LNCaP clone FGC (cell line): Measurements from ENCODE around the gene ZNF470.

Experiments used
- DNase-seq: peaks from one replicate; pipeline ENCODE4 v3.0.0-alpha.2; 2011; ENCODE audit warnings: low read depth
- H3K4me3 ChIP-seq: 2 replicates; pipeline ENCODE4 v1.5.1; 2011; ENCODE audit warnings: mild to moderate bottlenecking, low read depth, low read length, control low read depth
- TF ChIP-seq, protein P1 (sequence below): IDR thresholded peaks from 2 replicates; pipeline ENCODE4 v1.5.1; 2012; ENCODE audit warnings: mild to moderate bottlenecking; ENCODE audit not compliant: control insufficient read depth, insufficient read depth; ENCODE audit errors: extremely low read depth

ZNF470 gene

DNA sequence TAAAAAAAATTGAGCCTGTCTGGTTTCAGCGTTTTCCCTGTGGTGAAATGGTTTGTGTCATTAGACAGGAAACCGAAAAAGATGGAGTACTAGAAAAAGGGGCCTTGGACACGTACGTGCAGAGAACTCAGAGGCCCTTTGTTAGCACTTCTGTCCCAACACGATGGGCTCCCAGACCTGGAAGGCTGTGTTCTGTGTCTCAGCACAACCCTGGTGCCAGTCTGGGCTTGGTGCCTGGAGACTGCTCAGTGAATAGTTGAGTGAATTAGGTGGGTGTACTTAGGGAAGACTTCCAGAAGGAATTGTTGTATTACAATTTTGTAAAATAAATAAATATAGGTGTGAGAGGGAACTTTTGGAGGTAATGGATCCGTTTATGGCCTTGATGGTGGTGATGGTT is 36.6 kb downstream of the ZNF470 start:
- no peak overlapping the region for H3K4me3 ChIP-seq
- DNase-seq, result no peak
- TF ChIP-seq, protein P1, sequence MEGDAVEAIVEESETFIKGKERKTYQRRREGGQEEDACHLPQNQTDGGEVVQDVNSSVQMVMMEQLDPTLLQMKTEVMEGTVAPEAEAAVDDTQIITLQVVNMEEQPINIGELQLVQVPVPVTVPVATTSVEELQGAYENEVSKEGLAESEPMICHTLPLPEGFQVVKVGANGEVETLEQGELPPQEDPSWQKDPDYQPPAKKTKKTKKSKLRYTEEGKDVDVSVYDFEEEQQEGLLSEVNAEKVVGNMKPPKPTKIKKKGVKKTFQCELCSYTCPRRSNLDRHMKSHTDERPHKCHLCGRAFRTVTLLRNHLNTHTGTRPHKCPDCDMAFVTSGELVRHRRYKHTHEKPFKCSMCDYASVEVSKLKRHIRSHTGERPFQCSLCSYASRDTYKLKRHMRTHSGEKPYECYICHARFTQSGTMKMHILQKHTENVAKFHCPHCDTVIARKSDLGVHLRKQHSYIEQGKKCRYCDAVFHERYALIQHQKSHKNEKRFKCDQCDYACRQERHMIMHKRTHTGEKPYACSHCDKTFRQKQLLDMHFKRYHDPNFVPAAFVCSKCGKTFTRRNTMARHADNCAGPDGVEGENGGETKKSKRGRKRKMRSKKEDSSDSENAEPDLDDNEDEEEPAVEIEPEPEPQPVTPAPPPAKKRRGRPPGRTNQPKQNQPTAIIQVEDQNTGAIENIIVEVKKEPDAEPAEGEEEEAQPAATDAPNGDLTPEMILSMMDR, result no peak

DNA sequence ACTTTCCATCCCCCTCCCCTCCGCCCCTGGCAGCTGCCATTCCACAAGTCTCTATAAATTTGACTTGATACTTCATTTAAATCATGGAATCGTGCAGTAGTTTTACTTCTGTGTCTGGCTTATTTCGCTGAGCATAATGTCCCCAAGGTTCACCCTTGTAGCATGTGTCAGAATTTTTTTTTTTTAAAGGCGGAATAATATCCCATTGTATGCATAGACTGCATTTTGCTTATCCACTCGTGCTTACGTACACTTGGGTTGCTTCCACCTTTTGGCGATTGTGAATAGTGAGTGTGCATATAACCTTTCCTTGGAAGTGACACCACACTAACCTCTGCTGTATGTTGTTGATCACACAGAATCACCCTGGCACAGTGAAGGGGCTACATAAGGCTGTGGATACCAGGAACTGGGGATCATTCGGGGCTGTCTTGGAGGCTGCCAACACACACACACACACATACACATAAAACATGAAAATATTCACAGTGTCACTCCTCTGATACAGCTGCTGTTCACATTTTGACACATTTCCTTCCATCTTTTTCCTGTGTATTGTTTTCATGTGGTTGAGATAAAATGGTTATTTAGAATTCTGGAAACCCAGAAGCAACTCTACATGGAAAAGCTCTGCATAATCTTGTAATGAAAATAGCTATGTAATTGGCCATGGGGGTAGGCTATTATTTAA is 41.2 kb downstream of the ZNF470 start:
- no peak overlapping the region for H3K4me3 ChIP-seq
- DNase-seq, result no peak
- TF ChIP-seq, protein P1, result no peak

DNA sequence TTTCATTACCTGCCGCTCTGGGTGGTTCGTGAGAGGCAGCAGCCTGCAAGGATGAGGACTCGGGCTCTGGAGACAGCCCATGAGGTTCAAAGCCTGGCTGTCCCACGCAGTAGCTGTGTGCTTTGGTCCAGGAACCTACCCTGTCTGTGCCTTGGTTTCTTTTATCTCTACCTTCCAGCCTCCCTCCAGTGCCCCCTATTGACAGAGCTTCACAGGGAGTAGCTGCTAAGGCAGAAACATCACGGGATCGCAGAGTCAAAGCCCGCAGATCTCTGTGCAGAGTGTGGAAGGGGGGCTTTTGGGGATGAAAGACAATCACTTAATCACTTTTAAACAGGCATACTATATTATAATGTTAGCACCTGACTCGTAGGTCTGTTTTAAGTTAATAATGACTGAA is 44.0 kb downstream of the ZNF470 start:
- no peak overlapping the region for H3K4me3 ChIP-seq
- no peak for DNase-seq
- TF ChIP-seq, protein P1, result no peak

DNA sequence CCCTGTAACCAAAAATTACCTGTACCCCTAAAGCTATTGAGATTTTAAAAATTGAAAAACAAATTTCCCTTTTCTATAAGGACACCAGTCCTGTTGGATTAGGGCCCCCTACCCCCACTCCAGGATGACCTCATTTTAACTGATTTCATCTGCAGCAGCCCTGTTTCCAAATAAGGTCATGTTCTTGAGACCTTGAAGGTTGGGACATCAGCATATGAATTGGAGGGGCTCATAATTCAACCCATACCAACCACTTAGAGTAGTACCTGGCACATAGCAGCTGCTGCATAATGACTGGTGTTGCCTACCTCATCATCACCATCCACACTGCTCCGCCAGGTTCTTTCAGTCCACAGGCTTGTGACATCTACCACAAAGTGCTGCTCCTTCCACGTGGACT is 45.5 kb downstream of the ZNF470 start:
- H3K4me3 ChIP-seq, result no peak overlapping the region
- no peak for DNase-seq

DNA sequence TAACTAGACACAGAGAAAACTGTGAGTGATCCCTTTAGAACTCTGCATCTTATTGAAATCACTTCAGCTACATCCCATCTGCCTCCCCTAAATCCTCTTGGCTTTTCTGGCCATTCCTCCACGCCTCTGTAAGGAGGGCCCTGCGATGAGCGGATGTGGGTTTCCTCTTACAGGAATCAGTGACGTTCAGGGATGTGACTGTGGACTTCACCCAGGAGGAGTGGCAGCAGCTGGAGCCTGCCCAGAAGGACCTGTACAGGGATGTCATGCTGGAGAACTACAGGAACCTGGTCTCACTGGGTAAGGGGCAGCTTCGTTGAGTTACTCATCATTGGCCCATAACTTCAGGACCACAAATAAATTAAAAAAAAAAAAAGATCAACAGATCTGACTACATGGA is 46.4 kb downstream of the ZNF470 start:
- DNase-seq, result no peak
- no peak overlapping the region for H3K4me3 ChIP-seq
- TF ChIP-seq, protein P1, result no peak

More for the DNA sequence above, 45.5 kb downstream of the ZNF470 start:
- TF ChIP-seq, protein P1, result no peak

DNA sequence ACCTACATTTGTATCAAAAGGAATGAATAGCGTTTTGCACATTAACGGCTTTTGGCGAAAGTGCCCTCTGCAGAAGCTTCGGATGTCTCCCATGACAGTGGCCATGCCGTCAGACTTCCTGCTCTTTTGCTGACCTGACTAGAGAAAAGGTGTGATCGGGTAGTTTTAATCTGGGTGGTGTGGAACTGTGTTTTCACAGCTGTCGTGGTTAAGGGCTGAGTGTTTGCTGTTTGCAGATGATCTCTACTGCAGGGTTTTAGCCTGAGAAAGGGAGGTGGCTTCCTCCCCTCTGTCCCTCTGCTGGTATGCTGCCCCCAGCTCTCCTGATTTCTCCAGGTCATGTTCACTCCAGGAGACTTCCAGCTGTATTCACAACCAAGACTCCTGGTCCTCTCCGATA is 50.3 kb downstream of the ZNF470 start:
- TF ChIP-seq, protein P1, result no peak
- no peak for DNase-seq

DNA sequence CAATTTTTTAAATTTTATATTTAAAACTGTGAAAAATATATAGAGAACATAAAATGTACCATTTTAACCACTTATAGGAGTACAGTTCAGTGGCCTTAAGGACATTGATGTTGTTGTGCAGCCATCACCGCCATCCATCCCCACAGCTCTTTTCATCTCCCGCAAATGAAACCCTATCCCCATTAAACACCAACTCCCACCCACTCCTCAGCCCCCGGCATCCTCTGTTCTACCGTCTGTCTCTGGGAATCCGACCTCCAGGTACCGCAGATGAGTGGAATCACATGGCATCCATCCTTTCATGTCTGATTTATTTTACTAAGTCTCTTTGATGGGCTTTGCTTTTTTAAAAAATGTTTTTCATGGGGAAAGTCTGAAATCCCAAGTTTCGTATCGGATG is 51.9 kb downstream of the ZNF470 start:
- no peak overlapping the region for H3K4me3 ChIP-seq
- DNase-seq, result no peak
- TF ChIP-seq, protein P1, result no peak

More for the DNA sequence above, 50.3 kb downstream of the ZNF470 start:
- no peak overlapping the region for H3K4me3 ChIP-seq
